Stimulated activated CD4-positive, alpha-beta T cell treated with anti-CD3 and anti-CD28 coated beads, Interleukin-15, amount 100 ng/mL, for 48 hours (primary cell): ENCODE measurements around the gene CHTF8.
"Not testable (repeated sequence)": the region's sequence is repeated elsewhere in the genome, so short reads cannot be mapped to it uniquely, and the experiment has no call there.

Source experiments
- DNase-seq, 2 donors: peaks; one replicate each; pipeline ENCODE4 v3.0.0-alpha.2; 2020; ENCODE audit warnings: low read depth in 2 of 2

CHTF8 gene, protein sequence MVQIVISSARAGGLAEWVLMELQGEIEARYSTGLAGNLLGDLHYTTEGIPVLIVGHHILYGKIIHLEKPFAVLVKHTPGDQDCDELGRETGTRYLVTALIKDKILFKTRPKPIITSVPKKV

DNA sequence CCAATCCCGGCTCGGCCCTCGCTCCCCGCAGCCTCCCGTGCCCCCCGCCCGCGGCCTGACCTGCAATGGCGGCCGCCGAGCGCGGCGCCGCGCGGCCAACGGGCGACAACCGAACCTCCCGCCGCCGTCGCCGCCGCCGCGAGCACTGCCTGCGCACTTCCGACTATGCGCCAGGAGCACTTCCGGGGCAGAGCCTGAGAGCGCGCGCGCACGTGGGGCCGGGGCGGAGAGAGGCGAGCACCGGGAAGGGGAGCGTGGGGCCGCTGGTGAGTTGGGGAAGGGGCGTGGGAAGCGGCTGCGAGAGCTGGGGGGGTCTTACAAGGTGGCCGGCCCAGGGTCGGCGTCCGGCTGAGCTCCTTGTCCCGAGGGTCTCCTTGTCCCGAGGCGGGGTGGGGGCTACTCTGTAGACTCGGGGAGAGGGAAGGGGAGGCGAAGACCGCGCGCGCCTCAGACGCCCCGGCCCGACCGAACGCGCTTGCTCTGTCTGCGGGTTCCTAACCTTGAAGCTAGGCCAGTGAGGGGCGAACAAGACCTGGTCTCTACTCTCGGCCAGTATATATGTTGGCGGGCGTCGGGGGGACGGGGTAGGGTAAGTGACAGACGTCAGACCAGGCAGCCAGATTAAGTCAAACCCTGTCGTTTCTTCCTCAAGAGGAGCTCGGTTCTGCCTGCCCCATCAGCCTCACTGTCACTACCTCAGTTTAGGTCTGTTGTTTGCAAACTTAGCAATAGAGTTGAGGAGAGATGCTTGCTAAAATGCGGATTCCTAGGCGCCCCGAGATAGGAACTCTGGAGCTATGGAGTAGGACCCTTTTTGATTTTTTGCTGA lies at the start of gene CHTF8, which contains the start of gene UTP4:
CHTF8 (minus strand) TSS at position 165 of the 829 bp plus-strand sequence. CDS start 11,130 bp downstream, outside the sequence.
UTP4 (plus strand) TSS at position 226 of the 829 bp plus-strand sequence. CDS start 811 bp downstream, outside the sequence.
- DNase-seq: peak; percentile 76 to 82

DNA sequence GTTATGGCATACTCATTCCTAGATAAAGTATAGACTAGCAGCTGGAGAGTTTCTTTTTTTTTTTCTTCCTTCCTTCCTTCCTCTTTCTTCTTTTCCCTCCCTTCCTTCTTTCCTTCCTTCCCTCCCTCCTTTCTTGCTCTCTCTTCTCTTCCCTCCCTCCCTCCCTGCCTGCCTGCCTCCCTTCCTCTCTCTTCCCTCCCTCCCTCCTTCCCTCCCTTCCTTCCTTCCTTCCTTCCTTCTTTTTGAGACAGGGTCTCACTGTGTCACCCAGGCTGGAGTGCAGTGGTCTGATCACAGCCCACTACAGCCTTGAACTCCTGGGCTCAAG lies 47.6 kb upstream of the CHTF8 start:
- DNase-seq: no peak

DNA sequence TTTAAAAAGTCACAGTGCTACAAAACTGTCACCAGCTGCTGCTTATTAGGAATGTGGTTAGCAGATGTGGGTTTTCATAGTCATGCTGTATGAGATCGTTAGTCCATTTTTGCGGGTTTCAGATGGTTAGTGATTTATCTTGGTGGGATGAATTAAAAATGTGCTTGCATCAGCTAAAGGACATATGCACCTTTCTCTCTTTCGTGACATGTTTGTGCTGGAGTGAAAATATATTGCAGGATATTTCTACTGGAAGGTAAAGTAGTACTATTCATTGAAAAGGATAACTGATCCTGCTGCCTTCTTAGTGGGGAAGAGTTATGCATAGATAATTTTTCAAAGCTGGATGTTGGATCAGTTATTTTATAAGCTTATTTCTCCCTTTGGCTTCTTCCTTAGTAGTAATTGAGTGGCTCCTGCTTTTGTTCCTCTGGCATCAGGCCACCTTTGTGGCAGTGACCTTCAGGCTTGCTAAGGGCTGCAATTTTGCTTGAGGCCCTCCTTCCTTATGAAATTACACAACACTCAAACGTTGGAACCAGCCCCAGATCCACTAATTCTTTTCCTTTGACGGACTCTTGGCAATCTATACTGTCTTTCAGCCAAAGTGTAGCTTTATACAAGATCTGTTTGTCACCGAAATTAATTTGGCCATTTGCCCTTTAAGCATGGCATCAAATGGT lies 47.1 kb upstream of the CHTF8 start:
- no peak for DNase-seq

DNA sequence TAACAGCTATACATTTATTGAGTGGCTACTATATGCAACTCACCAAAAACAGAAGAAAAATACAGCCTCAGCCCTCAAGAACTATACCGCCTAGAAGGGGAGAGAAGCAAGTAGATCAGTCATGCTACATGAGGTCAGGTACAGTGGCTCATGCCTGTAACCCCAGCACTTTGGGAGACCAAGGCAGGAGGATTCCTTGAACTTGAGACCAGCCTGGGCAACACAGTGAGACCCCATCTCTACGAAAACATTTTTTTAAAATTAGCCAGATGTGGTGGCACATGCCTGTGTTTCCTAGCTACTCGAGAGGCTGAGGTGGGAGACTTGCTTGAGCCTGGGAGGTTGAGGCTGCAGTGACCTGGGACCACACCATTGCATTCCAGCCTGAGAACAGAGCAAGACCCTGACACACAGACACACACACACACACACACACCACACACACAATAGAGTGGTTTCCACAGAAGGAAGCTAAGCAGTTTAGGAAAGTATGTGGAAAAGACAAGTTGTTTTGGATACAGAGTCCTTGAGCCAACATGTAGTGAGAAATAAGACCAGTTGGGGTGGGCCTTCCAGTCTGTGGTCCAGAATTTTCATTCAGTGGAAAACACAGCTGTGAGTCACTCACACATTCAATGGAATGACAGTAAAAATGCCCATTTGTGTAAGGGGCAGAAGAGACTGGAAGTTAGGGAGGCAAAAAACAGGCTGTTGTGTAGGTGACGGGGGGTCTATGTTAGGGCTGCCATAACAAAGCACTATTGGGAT lies 43.8 kb upstream of the CHTF8 start:
- no peak for DNase-seq

DNA sequence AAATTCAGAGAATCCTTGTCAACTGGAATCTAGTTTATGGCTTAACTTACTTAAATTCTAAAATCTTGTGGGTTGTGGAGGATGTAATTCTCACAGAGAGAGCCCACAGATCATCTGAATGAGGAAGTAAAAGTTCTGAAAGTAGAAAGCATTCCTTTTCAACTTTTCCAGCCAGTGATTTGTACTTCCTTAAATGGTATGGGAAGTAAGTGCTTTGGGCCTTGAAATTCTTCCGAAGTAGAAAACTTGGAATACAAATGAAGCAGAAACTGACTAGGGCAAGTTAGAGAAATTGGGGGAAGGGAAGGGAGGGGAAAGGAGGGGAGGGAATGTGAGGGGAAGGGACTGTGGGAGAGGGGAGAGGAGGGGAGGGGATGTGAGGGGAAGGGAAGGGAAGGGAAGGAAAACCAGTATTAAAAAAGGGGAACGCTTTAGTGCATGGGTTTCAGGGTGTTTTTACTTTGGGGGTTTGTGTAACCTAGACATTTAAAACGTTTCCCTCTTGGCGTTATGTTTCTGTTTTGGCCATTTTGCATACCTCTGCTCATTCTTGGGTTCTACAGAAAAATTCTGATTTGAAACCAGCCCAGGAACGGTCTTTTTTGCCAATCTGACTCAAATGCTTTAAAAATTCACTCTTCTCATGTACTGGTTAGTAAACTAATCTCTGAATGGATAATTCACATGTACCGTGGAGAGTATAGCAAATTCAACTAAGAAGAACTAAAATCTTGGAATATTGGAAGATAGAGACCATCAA lies 39.1 kb upstream of the CHTF8 start:
- DNase-seq: no peak

DNA sequence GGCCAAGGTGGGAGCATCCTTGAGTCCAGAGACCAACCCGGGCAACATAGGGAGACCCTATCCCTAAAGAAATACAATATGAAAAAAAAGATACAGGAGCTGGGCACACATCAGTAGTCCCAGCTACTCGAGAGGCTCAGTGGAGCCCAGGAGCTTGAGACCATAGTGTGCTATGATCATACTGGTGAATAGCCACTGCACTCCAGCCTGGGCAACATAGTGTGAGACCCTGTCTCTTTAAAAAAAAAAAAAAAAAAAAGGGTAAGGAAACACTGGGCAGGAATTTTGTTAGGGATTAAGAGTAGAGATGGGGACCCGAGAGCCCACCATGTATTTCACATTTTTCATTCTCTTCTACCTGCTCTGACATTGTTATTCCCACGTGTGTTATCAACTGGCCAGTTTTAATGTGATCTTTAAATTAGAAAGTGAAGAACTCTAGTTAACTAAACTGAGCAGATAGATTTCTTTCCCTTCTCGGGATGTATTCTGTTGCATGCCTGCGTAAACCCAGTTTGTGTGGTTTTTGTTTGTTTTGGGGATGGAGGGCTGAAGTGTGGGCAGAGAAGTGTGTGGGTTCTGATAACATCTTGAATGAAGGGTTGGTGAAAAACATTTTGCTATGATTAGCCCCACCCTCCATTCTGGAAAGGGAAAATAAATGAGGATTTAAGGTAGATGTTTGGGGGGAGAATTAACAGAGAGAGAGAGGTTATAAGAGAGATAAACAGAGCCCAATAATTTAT lies 37.4 kb upstream of the CHTF8 start:
- DNase-seq: no peak

DNA sequence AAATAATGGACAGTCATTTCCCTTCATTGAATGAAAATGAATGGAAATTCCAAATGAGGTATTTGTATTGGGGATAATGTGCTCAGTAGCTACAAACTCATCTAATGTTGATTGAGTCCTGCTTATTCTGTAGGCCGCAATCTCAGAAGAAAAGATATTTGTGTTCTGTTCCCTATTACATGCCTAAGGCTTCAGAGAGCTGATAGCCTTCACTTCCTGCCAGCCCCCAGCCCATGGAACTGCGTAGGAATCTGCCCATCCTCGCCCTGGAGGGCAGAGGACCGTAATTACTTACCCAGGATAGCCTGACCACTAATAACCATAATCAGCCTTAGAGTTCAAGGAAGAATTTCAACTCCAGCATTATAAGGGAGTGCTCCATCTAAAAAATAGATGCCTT lies 36.7 kb upstream of the CHTF8 start:
- DNase-seq: no peak

DNA sequence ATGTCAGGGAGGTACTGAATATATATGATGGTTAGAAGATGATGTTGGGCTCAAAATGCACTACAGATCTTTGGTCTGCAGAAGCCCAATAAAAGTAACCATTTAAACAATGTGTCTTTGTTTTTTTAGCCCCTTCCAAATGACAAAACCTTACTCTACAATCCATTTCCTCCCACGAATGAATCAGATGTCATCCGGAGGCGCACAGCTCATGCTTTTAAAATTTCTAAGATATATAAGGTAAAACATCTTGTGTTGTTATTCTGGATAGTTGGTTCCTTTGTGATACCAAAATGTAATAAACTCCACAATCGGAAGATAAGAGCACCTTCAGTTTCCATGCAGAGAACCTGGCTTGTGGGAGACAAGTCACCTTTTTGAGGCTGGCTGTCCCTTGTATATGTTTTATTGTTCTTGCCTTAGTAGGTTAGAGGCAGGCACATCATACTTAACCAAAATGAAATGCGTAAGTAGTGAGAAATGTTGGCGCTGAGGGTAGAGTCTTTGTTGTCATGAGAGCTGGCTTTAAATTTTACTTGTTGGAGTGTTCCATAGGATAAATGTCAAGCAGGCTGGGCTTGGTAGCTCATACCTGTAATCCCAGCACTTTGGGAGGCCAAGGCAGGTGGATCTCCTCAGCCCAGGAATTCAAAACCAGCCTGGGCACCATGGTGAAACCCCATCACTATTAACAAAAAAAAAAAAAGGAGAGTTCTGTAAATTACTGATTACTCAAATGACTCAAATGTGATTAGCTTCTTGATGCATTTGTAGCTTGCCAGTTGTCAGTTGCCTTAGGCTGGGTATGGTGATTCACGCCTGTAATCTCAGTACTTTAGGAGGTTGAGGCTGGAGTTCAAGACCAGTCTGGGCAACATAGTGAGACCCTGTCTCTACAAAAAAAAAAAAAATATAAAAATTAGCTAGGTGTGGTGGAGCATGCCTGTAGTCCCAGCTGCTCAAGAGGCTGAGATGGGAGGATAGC lies 34.9 kb upstream of the CHTF8 start:
- DNase-seq: no peak

DNA sequence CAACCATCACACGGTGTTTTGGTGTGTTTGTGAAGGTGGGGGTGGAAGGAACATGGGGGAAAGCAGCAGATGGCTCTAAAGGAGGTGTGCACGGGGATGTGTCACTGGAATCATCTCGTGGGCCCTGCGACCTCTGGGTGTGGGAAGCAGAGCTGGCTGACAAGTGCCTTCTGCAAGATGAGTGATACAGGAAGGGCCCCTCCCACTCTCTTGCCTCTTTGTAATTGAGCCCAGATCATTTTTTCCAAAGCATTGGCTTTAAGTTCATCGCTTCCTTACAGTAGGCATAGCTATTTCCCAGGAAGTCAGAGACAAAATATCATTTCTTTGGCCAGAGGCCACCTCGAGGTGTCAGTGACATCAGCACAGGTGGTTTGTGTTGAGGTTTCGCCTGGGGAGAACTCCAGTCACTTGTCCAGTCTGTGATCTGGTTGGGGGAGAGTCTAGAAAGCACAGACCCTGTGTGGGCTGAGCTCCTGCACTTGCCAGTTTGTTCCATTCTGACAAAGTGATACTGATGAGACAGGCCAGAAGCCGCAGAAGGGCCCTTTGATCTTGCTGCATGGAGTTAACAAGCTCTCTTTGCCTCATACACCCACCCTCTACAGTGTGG lies 33.9 kb upstream of the CHTF8 start:
- peak; percentile 75 to 85 for DNase-seq

DNA sequence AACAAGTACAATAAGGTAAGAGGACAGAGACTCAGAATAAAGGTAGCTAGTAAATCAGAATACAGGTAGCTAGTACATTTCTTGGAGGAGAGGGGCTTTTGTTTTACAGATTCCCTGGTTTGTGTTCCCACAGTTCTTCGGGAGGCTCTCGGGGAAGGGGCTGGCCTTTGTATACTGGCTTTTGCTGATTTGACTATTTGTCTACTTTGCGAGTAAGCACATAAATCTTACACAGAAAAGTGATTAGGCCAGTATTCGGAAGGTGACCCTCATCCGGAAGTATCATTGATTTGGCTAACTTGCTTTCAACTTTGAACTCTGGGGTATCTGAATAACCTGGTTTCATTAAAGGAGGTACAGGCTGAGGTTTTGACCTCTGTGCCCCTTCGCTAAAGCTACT lies 33.2 kb upstream of the CHTF8 start:
- no peak for DNase-seq

DNA sequence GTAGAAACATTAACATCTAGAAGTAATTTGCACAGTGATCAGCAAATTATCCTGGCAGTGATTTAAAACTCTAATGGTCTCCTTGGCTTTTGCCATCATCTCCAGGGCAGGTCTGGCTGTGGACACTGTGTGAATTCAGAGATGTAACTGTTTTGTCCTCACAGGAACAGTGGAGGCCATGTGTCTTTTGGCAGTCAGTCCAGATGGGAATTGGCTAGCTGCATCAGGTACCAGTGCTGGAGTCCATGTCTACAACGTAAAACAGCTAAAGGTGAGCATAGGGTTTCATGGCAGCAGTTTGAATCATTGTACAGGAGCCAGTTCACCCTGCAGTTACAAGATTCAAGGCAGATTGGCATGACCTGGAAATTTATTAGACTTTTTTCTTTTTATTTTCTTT lies 27.8 kb upstream of the CHTF8 start:
- DNase-seq: no peak

DNA sequence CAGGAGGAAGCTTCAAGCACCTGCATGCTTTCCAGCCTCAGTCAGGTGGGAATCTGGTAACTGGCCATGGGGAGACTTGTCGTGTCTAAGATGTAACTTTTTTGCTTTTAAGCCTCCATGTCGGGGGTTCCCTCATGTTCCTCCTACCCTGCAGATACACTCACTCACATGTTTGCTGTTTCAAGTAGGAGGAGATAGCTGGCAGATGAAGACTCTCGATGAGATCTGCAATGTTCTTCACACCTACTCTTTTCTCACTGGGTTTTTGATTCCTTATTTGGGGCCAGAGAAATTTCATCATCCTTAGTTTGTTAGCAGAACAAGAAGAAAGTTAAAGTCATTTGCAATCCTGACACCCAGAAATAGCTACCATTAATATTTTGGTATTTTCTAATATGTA lies 24.8 kb upstream of the CHTF8 start:
- no peak for DNase-seq

DNA sequence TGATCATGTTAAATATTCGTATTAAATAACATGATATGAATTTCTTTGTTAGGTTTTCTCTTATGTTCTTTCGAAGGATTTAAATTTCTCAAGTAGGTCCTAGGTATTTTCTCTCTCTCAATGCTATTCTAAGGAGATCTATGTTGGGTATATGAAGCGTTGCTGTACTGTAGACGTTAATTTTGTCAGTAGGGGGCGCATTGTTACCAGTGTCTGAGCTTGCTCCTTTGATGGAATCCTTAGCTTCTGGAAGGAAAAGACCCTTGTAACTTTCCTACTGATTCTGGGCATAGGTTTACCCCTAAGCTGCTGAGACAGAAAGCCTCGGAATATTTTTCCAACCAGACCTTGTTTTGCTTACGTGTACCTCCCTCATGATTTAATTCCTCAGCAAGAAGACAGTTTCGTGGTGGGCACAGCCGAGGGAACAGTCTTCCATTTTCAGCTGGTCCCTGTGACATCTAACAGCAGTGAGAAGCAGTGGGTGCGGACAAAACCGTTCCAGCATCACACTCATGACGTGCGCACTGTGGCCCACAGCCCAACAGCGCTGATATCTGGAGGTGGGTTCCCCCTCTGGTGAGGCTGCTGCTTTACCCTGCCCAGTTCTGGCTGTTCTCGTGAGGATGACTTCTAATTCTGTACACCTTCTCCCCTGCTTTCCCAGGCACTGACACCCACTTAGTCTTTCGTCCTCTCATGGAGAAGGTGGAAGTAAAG lies 17.9 kb upstream of the CHTF8 start:
- peak in 1 of 2 donors; percentile 39 for DNase-seq

DNA sequence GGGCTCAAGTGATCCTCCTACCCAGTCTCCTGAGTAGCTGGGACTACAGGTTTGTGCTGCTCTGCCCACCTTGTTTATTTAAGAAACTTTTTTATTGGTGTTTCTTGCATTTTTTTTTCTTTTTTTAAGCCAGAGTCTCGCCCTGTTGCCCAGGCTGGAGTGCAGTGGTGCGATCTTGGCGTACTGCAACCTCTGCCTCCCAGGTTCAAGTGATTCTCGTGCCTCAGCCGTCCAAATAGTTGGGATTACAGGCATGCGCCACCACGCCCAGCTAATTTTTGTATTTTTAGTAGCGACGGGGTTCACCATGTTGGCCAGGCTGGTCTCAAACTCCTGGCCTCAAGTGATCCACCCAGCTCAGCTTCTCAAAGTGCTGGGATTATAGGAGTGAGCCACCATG lies 17.2 kb upstream of the CHTF8 start:
- DNase-seq: not testable (repeated sequence)

DNA sequence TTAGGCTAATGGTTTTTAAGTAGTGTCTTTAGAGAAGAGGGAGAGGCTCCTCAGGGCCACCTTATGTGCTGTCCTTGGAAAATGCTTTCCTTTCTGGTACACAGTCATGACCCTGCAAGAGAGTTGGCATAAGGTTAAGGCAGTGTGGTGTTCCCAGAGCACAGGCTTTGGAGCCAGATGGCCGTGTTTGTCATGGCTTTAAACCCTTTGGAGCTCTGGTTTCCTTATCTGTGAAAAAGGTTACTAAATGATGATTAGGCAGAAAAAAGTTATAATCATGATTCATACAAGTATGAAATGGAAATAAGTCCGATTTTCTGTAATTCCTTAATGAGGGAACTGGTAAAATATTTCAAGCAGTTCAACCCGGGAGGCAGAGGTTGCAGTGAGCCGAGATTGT lies 13.3 kb upstream of the CHTF8 start:
- no peak for DNase-seq

DNA sequence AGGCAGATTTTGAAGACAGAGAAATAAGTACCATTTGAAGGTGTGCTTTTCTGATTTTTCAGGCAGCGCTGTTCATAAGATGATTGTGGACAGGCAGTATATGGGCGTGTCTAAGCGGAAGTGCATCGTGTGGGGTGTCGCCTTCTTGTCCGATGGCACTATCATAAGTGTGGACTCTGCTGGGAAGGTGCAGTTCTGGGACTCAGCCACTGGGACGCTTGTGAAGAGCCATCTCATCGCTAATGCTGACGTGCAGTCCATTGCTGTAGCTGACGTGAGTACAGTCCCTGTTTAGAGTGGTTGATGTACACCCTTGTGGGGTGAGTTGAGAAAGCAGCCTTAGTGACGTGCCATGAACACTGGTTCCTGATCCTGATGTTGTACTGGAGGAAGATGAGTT lies 10.7 kb upstream of the CHTF8 start:
- no peak for DNase-seq

DNA sequence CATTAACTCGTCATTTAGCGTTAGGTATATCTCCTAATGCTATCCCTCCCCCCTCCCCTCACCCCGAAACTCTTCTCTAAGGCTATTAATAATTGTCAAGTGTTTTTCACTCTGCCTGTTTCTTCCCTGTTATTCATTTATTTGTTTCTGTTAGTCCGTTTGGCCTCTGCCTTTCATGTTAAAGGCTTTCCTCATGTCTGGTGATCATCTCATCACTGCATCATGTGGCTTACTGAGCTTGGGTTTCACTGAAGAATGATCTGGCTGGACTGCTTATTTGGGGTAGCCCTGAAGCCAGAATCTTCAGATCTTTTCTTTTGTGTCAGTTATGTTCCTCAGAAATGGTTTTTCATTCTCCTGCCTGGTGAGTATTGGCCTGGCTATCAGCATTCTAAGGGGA lies 9.5 kb upstream of the CHTF8 start:
- no peak for DNase-seq

DNA sequence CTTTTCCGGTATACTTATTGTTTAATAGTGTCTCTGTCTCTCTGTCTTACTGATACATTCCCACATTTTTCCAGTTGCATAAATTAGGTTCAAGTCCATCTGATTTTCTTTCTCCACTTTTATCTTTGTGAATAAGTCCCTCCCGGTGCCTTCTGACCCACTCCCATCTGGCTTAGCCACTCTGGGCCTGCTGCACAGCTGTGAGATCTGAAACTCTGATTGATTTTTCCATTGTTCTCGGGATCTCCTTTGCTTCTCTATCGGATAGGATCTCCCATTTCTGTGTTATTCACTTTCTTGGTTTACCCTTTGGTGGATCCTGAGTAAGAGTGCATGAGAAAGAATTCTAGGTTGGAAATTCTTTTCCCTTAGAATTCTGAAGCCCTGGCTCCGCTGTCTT lies 8.6 kb upstream of the CHTF8 start:
- no peak for DNase-seq
